GM23338 (cell line): ENCODE data around the gene M1AP. TPM values are rescaled to one million over a fixed set of nuclear protein-coding genes. Genes with fewer than 3 reads are reported as not detected.
A peak's percentile ranks its signal among the peaks of the same experiment; 100 is the strongest.

Source experiments
- ATAC-seq: fragments of 200-7000 bp; cut with Tn5 transposase; 3 replicates; pipeline ENCODE4 v1.9.1; 2020
- DNase-seq: peaks from one replicate; pipeline ENCODE4 v3.0.0-alpha.2; 2015; ENCODE audit warnings: low spot score
- H2AFZ ChIP-seq: fragments of 200-600 bp; sonication (generic); 2 replicates; pipeline ENCODE4 v1.8.0; 2016; ENCODE audit warnings: antibody characterized with exemption, mild to moderate bottlenecking, moderate library complexity
- H3F3A ChIP-seq: fragments of 200-600 bp; sonication (generic); replicated peaks from 2 replicates; pipeline ENCODE4 v1.8.0; 2017; ENCODE audit warnings: antibody characterized with exemption, mixed run types, low read depth
- H3K27ac ChIP-seq: fragments of 200-600 bp; sonication (generic); 2 replicates; pipeline ENCODE4 v1.6.1; 2016; ENCODE audit warnings: low read depth
- H3K27me3 ChIP-seq: fragments of 200-600 bp; sonication (generic); 2 replicates; pipeline ENCODE4 v1.8.0; 2016; ENCODE audit warnings: mild to moderate bottlenecking, mixed run types, moderate library complexity; ENCODE audit not compliant: insufficient read depth
- H3K36me3 ChIP-seq: fragments of 200-600 bp; sonication (generic); 2 replicates; pipeline ENCODE4 v1.8.0; 2016; ENCODE audit warnings: mild to moderate bottlenecking; ENCODE audit not compliant: insufficient read depth
- H3K4me1 ChIP-seq: fragments of 200-600 bp; sonication (generic); 2 replicates; pipeline ENCODE4 v1.8.0; 2016; ENCODE audit warnings: mild to moderate bottlenecking, moderate library complexity; ENCODE audit not compliant: insufficient read depth
- H3K4me2 ChIP-seq: fragments of 200-600 bp; sonication (generic); 2 replicates; pipeline ENCODE4 v1.7.1; 2017; ENCODE audit warnings: mixed run types
- H3K4me3 ChIP-seq: fragments of 200-600 bp; sonication (generic); 2 replicates; pipeline ENCODE4 v1.6.1; 2016; ENCODE audit warnings: mixed run types
- H3K79me2 ChIP-seq: fragments of 200-600 bp; sonication (generic); replicated peaks from 2 replicates; pipeline ENCODE4 v1.8.0; 2017; ENCODE audit warnings: mild to moderate bottlenecking; ENCODE audit not compliant: insufficient read depth
- H3K9me2 ChIP-seq: fragments of 200-600 bp; sonication (generic); 2 replicates; pipeline ENCODE4 v1.8.0; 2017; ENCODE audit not compliant: insufficient read depth
- H4K20me1 ChIP-seq: fragments of 200-600 bp; sonication (generic); replicated peaks from 2 replicates; pipeline ENCODE4 v1.8.0; 2017; ENCODE audit warnings: mild to moderate bottlenecking; ENCODE audit not compliant: insufficient read depth
- H3K27ac Mint-ChIP-seq: 2 replicates; pipeline ENCODE4 v1.8.0; 2020; ENCODE audit warnings: inconsistent platforms, mild to moderate bottlenecking, moderate library complexity, mixed read lengths
- H3K27me3 Mint-ChIP-seq: 3 replicates; pipeline ENCODE4 v1.8.0; 2022; ENCODE audit warnings: low read depth, mild to moderate bottlenecking, moderate library complexity, mixed read lengths, inconsistent platforms; ENCODE audit not compliant: insufficient read depth, poor library complexity
- H3K36me3 Mint-ChIP-seq: 3 replicates; pipeline ENCODE4 v1.8.0; 2021; ENCODE audit warnings: low read depth, mild to moderate bottlenecking, inconsistent platforms, moderate library complexity, mixed read lengths
- H3K4me1 Mint-ChIP-seq: 3 replicates; pipeline ENCODE4 v1.8.0; 2020; ENCODE audit warnings: mild to moderate bottlenecking, inconsistent platforms, mixed read lengths
- H3K4me3 Mint-ChIP-seq: 3 replicates; pipeline ENCODE4 v1.8.0; 2021; ENCODE audit warnings: moderate library complexity, mild to moderate bottlenecking, inconsistent platforms, mixed read lengths
- H3K9me3 Mint-ChIP-seq: 3 replicates; pipeline ENCODE4 v1.8.0; 2020; ENCODE audit warnings: moderate library complexity, mild to moderate bottlenecking, inconsistent platforms, mixed read lengths
- EZH2 ChIP-seq: fragments of 200-600 bp; sonication (generic); IDR thresholded peaks from one replicate; pipeline ENCODE4 v1.8.0; 2017; ENCODE audit warnings: antibody characterized with exemption, mild to moderate bottlenecking, low read depth; ENCODE audit not compliant: unreplicated experiment
- JUNB ChIP-seq: IDR thresholded peaks from one replicate; pipeline ENCODE4 v1.6.1; 2016; ENCODE audit warnings: antibody characterized with exemption; ENCODE audit not compliant: unreplicated experiment
- NANOG ChIP-seq: IDR thresholded peaks from 2 replicates; pipeline ENCODE4 v1.6.1; 2016; ENCODE audit warnings: antibody characterized with exemption, borderline replicate concordance
- STAT1 ChIP-seq: IDR thresholded peaks from one replicate; pipeline ENCODE4 v1.6.1; 2016; ENCODE audit warnings: antibody characterized with exemption; ENCODE audit not compliant: unreplicated experiment
- ZNF114 ChIP-seq: fragments of 250-450 bp; sonication (Bioruptor Pico); IDR thresholded peaks from 2 replicates; pipeline ENCODE4 v1.5.0; 2020; ENCODE audit warnings: mild to moderate bottlenecking, moderate library complexity
- ZNF331 ChIP-seq: fragments of 250-450 bp; sonication (Bioruptor Pico); IDR thresholded peaks from 2 replicates; pipeline ENCODE4 v1.5.0; 2020; ENCODE audit warnings: low read depth, mild to moderate bottlenecking, moderate library complexity
- polyA plus RNA-seq: library from polyadenylated mRNA; unstranded; fragments of >200 nt; fragmentation: Nextera tagmentation; extraction: Ambion mirVana; gene quantifications from 2 replicates; pipeline ENCODE4 v1.2.1, GENCODE V29; 2016
- total RNA-seq: library from RNA; depleted of rRNA; stranded (reverse); fragments of >200 nt; shearing (Covaris generic); gene quantifications from 2 replicates; pipeline ENCODE4 v1.2.3, GENCODE V29; 2014
- TF ChIP-seq, protein P1 (sequence below), 2 experiments: fragments of 200-600 bp in 1 of 2; sonication (generic) in 1 of 2; conservative IDR thresholded peaks; 2 replicates each; pipeline versions ENCODE4 v1.5.1 to v1.6.1; 2016 to 2017; ENCODE audit warnings: antibody characterized with exemption in 2 of 2, low read depth in 2 of 2, mild to moderate bottlenecking in 2 of 2, moderate library complexity in 1 of 2
- TF ChIP-seq, protein P2 (sequence below): IDR thresholded peaks from 2 replicates; pipeline ENCODE4 v1.6.1; 2016; ENCODE audit warnings: antibody characterized with exemption
- TF ChIP-seq, protein P3 (sequence below): IDR thresholded peaks from one replicate; pipeline ENCODE4 v1.6.1; 2018; ENCODE audit warnings: antibody characterized with exemption; ENCODE audit not compliant: unreplicated experiment

Gene M1AP
- total and polyA plus RNA-seq, 2 experiments from 2014 or later = 5.1 to 12.1 TPM

DNA sequence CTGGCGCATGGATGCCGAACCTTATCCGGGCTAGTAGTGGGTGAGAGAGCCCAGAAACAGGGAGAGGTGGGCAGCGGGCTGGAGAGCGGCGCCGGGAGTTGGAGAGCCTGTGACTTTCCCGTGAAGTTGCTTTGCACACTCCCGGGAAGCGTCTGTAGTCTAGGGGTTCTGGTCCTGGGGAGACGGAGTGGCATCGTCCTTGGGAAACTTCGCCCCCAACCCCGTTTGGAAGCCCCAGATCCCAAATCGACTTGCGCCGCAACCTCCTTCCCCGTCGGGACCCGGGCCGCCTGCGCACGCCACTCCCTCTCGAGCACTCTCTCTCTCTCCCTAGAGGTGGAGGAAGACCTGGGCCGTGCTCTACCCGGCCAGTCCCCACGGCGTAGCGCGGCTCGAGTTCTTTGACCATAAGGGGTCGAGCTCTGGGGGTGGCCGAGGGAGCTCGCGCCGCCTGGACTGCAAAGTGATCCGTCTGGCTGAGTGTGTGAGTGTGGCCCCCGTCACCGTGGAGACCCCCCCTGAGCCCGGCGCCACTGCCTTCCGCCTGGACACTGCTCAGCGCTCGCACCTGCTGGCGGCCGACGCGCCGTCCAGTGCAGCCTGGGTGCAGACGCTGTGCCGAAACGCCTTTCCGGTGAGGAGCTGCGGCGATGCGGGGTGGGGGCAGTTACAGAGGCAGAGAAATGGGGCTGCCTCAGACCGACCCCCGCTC is 93.2 kb downstream of the M1AP start:
- no peaks in the 10 kb centered on the region for H3K9me2 ChIP-seq
- no peaks in the 10 kb centered on the region for H3K36me3 ChIP-seq
- peaks cover 20% of the 10 kb centered on the region for H3K4me1 ChIP-seq
- peak; percentile 66 for DNase-seq
- H3F3A ChIP-seq = no peaks in the 10 kb centered on the region; the same call in 1 of the 2 replicates
- H3K27ac ChIP-seq = no peak overlapping the region
- H3K27me3 ChIP-seq = peaks cover 85% of the 10 kb centered on the region
- H3K4me3 ChIP-seq = peak overlapping the region; percentile 93
- H3K4me2 ChIP-seq = peak overlapping the region; percentile 96
- no peaks in the 10 kb centered on the region; the same call in 2 of the 3 replicates for H3K36me3 Mint-ChIP-seq
- peak overlapping the region; percentile 54 for H3K27ac Mint-ChIP-seq
- H3K4me3 Mint-ChIP-seq = peak overlapping the region; percentile 93
- no peaks in the 10 kb centered on the region for H3K79me2 ChIP-seq
- peaks cover 22% of the 10 kb centered on the region for H3K4me1 Mint-ChIP-seq
- TF ChIP-seq ZNF331 (CRISPR knock-in tag) (no peak), EZH2 (peak; percentile 35)
- peaks cover 76% of the 10 kb centered on the region for H3K27me3 Mint-ChIP-seq
- ATAC-seq = peak; percentile 58
- peak overlapping the region; percentile 99 for H2AFZ ChIP-seq
- no peaks in the 10 kb centered on the region for H3K9me3 Mint-ChIP-seq
- no peaks in the 10 kb centered on the region for H4K20me1 ChIP-seq

DNA sequence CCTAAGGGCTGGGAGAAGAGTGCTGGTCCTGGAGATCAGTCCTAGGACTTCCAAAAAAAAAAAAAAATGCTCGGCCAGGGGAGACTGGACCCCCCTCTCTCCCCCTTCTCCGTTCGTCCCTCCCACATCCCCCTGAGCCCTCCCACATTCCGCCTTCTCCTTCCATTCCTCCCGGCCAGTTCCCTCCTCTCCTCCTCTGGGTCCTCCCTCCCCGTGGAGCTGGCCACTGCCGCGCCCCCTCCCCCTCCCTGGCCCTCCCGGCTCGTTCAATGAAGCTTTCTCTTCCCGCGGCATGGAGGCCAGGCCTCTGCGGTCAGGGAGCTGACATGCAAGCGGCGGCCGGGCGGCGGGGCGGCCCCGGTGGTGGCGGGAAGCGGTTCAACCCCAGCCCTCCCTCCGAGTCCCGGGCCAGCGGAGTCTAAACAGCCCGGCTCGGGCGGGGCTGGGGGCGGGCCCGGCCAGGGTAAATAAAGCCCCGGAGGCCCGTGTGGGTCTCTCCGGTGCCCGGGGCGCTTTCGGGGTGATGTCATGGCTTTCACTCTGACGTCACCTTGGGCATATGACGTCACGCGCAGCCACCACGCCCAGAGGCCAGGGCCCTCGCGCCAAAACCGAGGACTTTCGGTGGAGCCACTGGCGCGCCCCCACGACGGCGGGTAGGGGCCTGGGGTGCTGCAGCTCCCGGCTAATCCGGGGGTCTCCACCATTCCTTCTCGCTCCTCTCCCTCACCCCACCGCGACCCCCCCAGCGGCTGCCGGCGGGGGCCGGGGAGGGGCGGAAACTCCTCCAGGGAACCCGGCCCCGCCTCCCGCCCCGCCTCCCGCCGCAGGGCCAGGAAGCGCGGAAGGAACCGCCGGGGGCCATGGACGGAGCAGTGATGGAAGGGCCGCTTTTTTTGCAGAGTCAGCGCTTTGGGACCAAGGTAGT is 94.0 kb downstream of the M1AP start, which contains the start of the genes DOK1 and LOXL3:
Gene DOK1, plus strand, starts transcription at position 829 of the 928 bp plus-strand sequence. Its CDS starts 35 bp downstream, at position 864.
Gene LOXL3, minus strand, starts transcription at position 51 of the 928 bp plus-strand sequence. CDS start 1,308 bp downstream, outside the sequence.
- Histone ChIP-seq H2AFZ (peak within 1 kb of the TSS; percentile 99), H3K36me3 (no peaks in the 10 kb centered on the region), H3K4me1 (peaks cover 15% of the 10 kb centered on the region), H3K9me2 (no peaks in the 10 kb centered on the region), H3K4me3 (peak within 1 kb of the TSS; percentile 93), H3F3A (peaks cover 1% of the 10 kb centered on the region), H3K27ac (0 out of 2 replicates have a peak within 1 kb of the TSS, but pooled peaks have one; percentile 72), H3K79me2 (no peaks in the 10 kb centered on the region), H4K20me1 (no peaks in the 10 kb centered on the region), H3K4me2 (peak within 1 kb of the TSS; percentile 96), H3K27me3 (peaks cover 92% of the 10 kb centered on the region)
- DNase-seq (peak; percentile 95), ATAC-seq (peak; percentile 52)
- H3K9me3 Mint-ChIP-seq = no peaks in the 10 kb centered on the region
- peaks cover 83% of the 10 kb centered on the region for H3K27me3 Mint-ChIP-seq
- no peaks in the 10 kb centered on the region; the same call in 2 of the 3 replicates for H3K36me3 Mint-ChIP-seq
- H3K4me3 Mint-ChIP-seq = peak within 1 kb of the TSS; percentile 93
- peak within 1 kb of the TSS; percentile 54 for H3K27ac Mint-ChIP-seq
- peaks cover 20% of the 10 kb centered on the region for H3K4me1 Mint-ChIP-seq
- TF ChIP-seq ZNF331 (CRISPR knock-in tag) (no peak), NANOG (no peak), JUNB (no peak), STAT1 (no peak), EZH2 (no peak), ZNF114 (CRISPR knock-in tag) (no peak)
- TF ChIP-seq, protein P1, sequence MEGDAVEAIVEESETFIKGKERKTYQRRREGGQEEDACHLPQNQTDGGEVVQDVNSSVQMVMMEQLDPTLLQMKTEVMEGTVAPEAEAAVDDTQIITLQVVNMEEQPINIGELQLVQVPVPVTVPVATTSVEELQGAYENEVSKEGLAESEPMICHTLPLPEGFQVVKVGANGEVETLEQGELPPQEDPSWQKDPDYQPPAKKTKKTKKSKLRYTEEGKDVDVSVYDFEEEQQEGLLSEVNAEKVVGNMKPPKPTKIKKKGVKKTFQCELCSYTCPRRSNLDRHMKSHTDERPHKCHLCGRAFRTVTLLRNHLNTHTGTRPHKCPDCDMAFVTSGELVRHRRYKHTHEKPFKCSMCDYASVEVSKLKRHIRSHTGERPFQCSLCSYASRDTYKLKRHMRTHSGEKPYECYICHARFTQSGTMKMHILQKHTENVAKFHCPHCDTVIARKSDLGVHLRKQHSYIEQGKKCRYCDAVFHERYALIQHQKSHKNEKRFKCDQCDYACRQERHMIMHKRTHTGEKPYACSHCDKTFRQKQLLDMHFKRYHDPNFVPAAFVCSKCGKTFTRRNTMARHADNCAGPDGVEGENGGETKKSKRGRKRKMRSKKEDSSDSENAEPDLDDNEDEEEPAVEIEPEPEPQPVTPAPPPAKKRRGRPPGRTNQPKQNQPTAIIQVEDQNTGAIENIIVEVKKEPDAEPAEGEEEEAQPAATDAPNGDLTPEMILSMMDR (conservative IDR thresholded peaks at IDR 0.05; ENCODE audit: low read depth in 2 of 2) = no peak
- TF ChIP-seq, protein P2, sequence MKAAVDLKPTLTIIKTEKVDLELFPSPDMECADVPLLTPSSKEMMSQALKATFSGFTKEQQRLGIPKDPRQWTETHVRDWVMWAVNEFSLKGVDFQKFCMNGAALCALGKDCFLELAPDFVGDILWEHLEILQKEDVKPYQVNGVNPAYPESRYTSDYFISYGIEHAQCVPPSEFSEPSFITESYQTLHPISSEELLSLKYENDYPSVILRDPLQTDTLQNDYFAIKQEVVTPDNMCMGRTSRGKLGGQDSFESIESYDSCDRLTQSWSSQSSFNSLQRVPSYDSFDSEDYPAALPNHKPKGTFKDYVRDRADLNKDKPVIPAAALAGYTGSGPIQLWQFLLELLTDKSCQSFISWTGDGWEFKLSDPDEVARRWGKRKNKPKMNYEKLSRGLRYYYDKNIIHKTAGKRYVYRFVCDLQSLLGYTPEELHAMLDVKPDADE = no peak
- TF ChIP-seq, protein P3, sequence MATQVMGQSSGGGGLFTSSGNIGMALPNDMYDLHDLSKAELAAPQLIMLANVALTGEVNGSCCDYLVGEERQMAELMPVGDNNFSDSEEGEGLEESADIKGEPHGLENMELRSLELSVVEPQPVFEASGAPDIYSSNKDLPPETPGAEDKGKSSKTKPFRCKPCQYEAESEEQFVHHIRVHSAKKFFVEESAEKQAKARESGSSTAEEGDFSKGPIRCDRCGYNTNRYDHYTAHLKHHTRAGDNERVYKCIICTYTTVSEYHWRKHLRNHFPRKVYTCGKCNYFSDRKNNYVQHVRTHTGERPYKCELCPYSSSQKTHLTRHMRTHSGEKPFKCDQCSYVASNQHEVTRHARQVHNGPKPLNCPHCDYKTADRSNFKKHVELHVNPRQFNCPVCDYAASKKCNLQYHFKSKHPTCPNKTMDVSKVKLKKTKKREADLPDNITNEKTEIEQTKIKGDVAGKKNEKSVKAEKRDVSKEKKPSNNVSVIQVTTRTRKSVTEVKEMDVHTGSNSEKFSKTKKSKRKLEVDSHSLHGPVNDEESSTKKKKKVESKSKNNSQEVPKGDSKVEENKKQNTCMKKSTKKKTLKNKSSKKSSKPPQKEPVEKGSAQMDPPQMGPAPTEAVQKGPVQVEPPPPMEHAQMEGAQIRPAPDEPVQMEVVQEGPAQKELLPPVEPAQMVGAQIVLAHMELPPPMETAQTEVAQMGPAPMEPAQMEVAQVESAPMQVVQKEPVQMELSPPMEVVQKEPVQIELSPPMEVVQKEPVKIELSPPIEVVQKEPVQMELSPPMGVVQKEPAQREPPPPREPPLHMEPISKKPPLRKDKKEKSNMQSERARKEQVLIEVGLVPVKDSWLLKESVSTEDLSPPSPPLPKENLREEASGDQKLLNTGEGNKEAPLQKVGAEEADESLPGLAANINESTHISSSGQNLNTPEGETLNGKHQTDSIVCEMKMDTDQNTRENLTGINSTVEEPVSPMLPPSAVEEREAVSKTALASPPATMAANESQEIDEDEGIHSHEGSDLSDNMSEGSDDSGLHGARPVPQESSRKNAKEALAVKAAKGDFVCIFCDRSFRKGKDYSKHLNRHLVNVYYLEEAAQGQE = no peak
